IPS-NIHi7 (cell line): Measurements from ENCODE around the gene ANKRD45.
"Not testable (repeated sequence)": the region's sequence is repeated elsewhere in the genome, so short reads cannot be mapped to it uniquely, and the experiment has no call there.

ENCODE experiments used
- DNase-seq: peaks from one replicate; pipeline ENCODE4 v3.0.0; 2012; ENCODE audit warnings: mixed read lengths; ENCODE audit errors: extremely low spot score

ANKRD45 gene

GRCh38 chr1:173642450-173643139, 27.1 kb downstream of the ANKRD45 start:
- DNase-seq = not testable (repeated sequence)

GRCh38 chr1:173639102-173639501, 30.5 kb downstream of the ANKRD45 start:
- DNase-seq = no peak

- DNase-seq = no peak
Measured at GRCh38 chr1:173638043-173639021, 31.3 kb downstream of the ANKRD45 start.

GRCh38 chr1:173637236-173638042, 32.2 kb downstream of the ANKRD45 start:
- DNase-seq = not testable (repeated sequence)

- no peak for DNase-seq
Measured at GRCh38 chr1:173635116-173635515, 34.5 kb downstream of the ANKRD45 start, which contains the start of gene TEX50. Gene TEX50, plus strand, starts transcription at chr1:173635338. Its CDS starts 184 bp downstream, at chr1:173635522.

GRCh38 chr1:173628888-173629287, 40.8 kb downstream of the ANKRD45 start:
- no peak for DNase-seq

- DNase-seq = no peak
Measured at GRCh38 chr1:173627269-173627668, 42.4 kb downstream of the ANKRD45 start.

- no peak for DNase-seq
Measured at GRCh38 chr1:173616859-173617258, 52.8 kb downstream of the ANKRD45 start.

- DNase-seq = not testable (repeated sequence)
Measured at GRCh38 chr1:173613086-173613485, 56.6 kb downstream of the ANKRD45 start.

GRCh38 chr1:173608503-173609216, 61.0 kb downstream of the ANKRD45 start:
- no peak for DNase-seq

- DNase-seq = no peak
Measured at GRCh38 chr1:173603056-173603591, 66.5 kb downstream of the ANKRD45 start, which contains the start of gene SLC9C2. Gene SLC9C2, minus strand, starts transcription at chr1:173603072. Its CDS starts 1,296 bp downstream, at chr1:173601776.

GRCh38 chr1:173601588-173601987, 68.1 kb downstream of the ANKRD45 start:
- no peak for DNase-seq

GRCh38 chr1:173596097-173596825, 73.4 kb downstream of the ANKRD45 start:
- DNase-seq = no peak

- not testable (repeated sequence) for DNase-seq
Measured at GRCh38 chr1:173591138-173591537, 78.5 kb downstream of the ANKRD45 start.

- DNase-seq = no peak
Measured at GRCh38 chr1:173590557-173590956, 79.1 kb downstream of the ANKRD45 start.

GRCh38 chr1:173581383-173582079, 88.1 kb downstream of the ANKRD45 start:
- DNase-seq = no peak

GRCh38 chr1:173580658-173581057, 89.0 kb downstream of the ANKRD45 start:
- DNase-seq = no peak

GRCh38 chr1:173580071-173580470, 89.6 kb downstream of the ANKRD45 start:
- no peak for DNase-seq

- DNase-seq = no peak
Measured at GRCh38 chr1:173573596-173573995, 96.1 kb downstream of the ANKRD45 start.
